K562 (cell line): ENCODE results near the gene RAB5B. TPM values are rescaled to one million over a fixed set of nuclear protein-coding genes. Genes with fewer than 3 reads are reported as not detected.
A peak's percentile ranks its signal among the peaks of the same experiment; 100 is the strongest.

Experiments used
- ATAC-seq: fragments of 200-7000 bp; cut with Tn5 transposase; 3 replicates; pipeline ENCODE4 v1.9.1; 2020; ENCODE audit warnings: moderate library complexity
- BruUV-seq: library from RNA; stranded (reverse); fragments of 400-500 nt; replicated peaks from 2 replicates; lab custom pipeline; 2021; lab: Mats Ljungman, UMichigan
- CTCF ChIA-PET: fragments of 300-600 bp; formaldehyde crosslinking; extraction: SDS; loops from one replicate; lab custom pipeline; 2021; ENCODE audit warnings: low intra/inter-chr PET ratio; lab: Yijun Ruan, JAX
- POLR2A ChIA-PET: fragments of 300-600, 350-650 bp; sonication (Branson Sonifier 250); formaldehyde crosslinking; extraction: SDS; loops from one replicate; lab custom pipeline; 2021; ENCODE audit warnings: antibody characterized with exemption, inconsistent platforms; lab: Yijun Ruan, JAX
- DNase-seq, 4 experiments: peaks; one replicate each; pipeline versions ENCODE4 v3.0.0 to v3.0.0-alpha.2; 2011 to 2018; ENCODE audit warnings: low spot score in 3 of 4, mixed read lengths in 3 of 4; ENCODE audit errors: extremely low read depth in 1 of 4
- FAIRE-seq: peaks from 2 replicates; lab custom pipeline; 2011; peaks lifted over from hg19 to GRCh38; lab: Jason Lieb, UNC
- H2AFZ ChIP-seq: 2 replicates; pipeline ENCODE4 v1.6.0; 2011; ENCODE audit warnings: low read depth, low read length, control low read depth, inconsistent platforms
- H3K27ac ChIP-seq: fragments of 200-600 bp; 3 replicates; pipeline ENCODE4 v1.8.0; 2011; ENCODE audit warnings: low read depth, mild to moderate bottlenecking, control low read depth, inconsistent platforms, low read length, moderate library complexity, mixed read lengths; ENCODE audit errors: extremely low read depth
- H3K27me3 ChIP-seq, 2 experiments: fragments of 300-600 bp in 1 of 2; 2 replicates in 1 of 2; 3 replicates in 1 of 2; pipeline versions ENCODE4 v1.6.0 to v1.8.0; 2011; ENCODE audit warnings: inconsistent platforms in 2 of 2, low read length in 2 of 2, mild to moderate bottlenecking in 1 of 2, mixed read lengths in 1 of 2, moderate library complexity in 1 of 2; ENCODE audit not compliant: control insufficient read depth in 2 of 2, insufficient read depth in 2 of 2
- H3K36me3 ChIP-seq: fragments of 300-600 bp; 3 replicates; pipeline ENCODE4 v1.8.0; 2011; ENCODE audit warnings: mild to moderate bottlenecking, low read length, inconsistent platforms; ENCODE audit not compliant: control insufficient read depth, insufficient read depth
- H3K4me1 ChIP-seq, 2 experiments: fragments of 200-600 bp in 1 of 2; replicated peaks in 1 of 2; 2 replicates in 1 of 2; 3 replicates in 1 of 2; pipeline versions ENCODE4 v1.5.1 to v1.8.0; 2011; ENCODE audit warnings: inconsistent platforms in 2 of 2, low read length in 2 of 2, mild to moderate bottlenecking in 1 of 2, mixed read lengths in 1 of 2, moderate library complexity in 1 of 2; ENCODE audit not compliant: control insufficient read depth in 2 of 2, insufficient read depth in 2 of 2
- H3K4me2 ChIP-seq: 2 replicates; pipeline ENCODE4 v1.6.1; 2011; ENCODE audit warnings: low read length, control low read depth, inconsistent platforms, mixed read lengths; ENCODE audit not compliant: insufficient read depth
- H3K4me3 ChIP-seq: fragments of 200-600 bp; sonication (generic), shearing (Covaris generic); 2 replicates; pipeline ENCODE4 v1.5.1; 2016; ENCODE audit warnings: control low read depth, inconsistent platforms
- H3K79me2 ChIP-seq: fragments of 200-600 bp; 3 replicates; pipeline ENCODE4 v1.8.0; 2011; ENCODE audit warnings: low read length, inconsistent platforms; ENCODE audit not compliant: control insufficient read depth, insufficient read depth
- H3K9ac ChIP-seq, 2 experiments: 2 replicates each; pipeline versions ENCODE4 v1.6.0 to v1.6.1; 2011; ENCODE audit warnings: low read depth in 2 of 2, low read length in 2 of 2, control low read depth in 1 of 2, inconsistent platforms in 1 of 2, mild to moderate bottlenecking in 1 of 2, mixed read lengths in 1 of 2; ENCODE audit not compliant: insufficient read depth in 1 of 2
- H3K9me1 ChIP-seq: one replicate; pipeline ENCODE4 v1.6.0; 2011; ENCODE audit warnings: inconsistent platforms, mild to moderate bottlenecking, low read length, moderate library complexity; ENCODE audit not compliant: control insufficient read depth, insufficient read depth
- H3K9me3 ChIP-seq: replicated peaks from 2 replicates; pipeline ENCODE4 v1.5.1; 2011; ENCODE audit warnings: low read depth, low read length, inconsistent platforms; ENCODE audit not compliant: control insufficient read depth, insufficient read depth
- H4K20me1 ChIP-seq: replicated peaks from 2 replicates; pipeline ENCODE4 v1.6.1; 2011; ENCODE audit warnings: low read length, inconsistent platforms, mixed read lengths; ENCODE audit not compliant: control insufficient read depth, insufficient read depth
- EP300 ChIP-seq: IDR thresholded peaks from 2 replicates; pipeline ENCODE4 v1.6.1; 2012; ENCODE audit warnings: low read length, improper control_type of control experiment
- FOSL1 ChIP-seq: fragments of 200-800 bp; sonication (Bioruptor generic); conservative IDR thresholded peaks from 2 replicates; pipeline ENCODE4 v1.6.1; 2016; ENCODE audit warnings: missing genetic modification characterization, missing compliant biosample characterization
- JUND ChIP-seq, 2 experiments: IDR thresholded peaks; 2 replicates in 1 of 2; 3 replicates in 1 of 2; pipeline ENCODE4 v1.6.1; 2011; ENCODE audit warnings: borderline replicate concordance in 2 of 2, low read depth in 2 of 2, low read length in 2 of 2, improper control_type of control experiment in 1 of 2, missing biosample characterization in 1 of 2, missing genetic modification characterization in 1 of 2, missing genetic modification reagents in 1 of 2
- KDM5B ChIP-seq: fragments of 200-600 bp; sonication (generic); IDR thresholded peaks from 2 replicates; pipeline ENCODE4 v1.6.1; 2012; ENCODE audit warnings: low read depth, mild to moderate bottlenecking, moderate library complexity, low read length, control low read depth, inconsistent platforms; ENCODE audit not compliant: insufficient replicate concordance
- RAD21 ChIP-seq, 2 experiments: fragments of 250-450 bp in 1 of 2; fragments of 450-650 bp in 1 of 2; sonication (Bioruptor Pico) in 1 of 2; formaldehyde crosslinking in 1 of 2; IDR thresholded peaks in 1 of 2; conservative IDR thresholded peaks in 1 of 2; 2 replicates each; pipeline versions ENCODE4 v1.4.0 to v1.8.0; 2020 to 2022; ENCODE audit warnings: mild to moderate bottlenecking in 2 of 2, moderate library complexity in 1 of 2
- RFX7 ChIP-seq: fragments of 250-450 bp; sonication (Bioruptor Pico); IDR thresholded peaks from 2 replicates; pipeline ENCODE4 v1.5.1; 2021; ENCODE audit warnings: mild to moderate bottlenecking
- SMARCA4 ChIP-seq: fragments of 450-650 bp; IDR thresholded peaks from 2 replicates; pipeline ENCODE4 v1.6.1; 2016
- SP1 ChIP-seq: sonication (generic); formaldehyde crosslinking; IDR thresholded peaks from 2 replicates; pipeline ENCODE4 v1.8.1; 2022; ENCODE audit warnings: mild to moderate bottlenecking, missing genetic modification reagents
- ZNF764 ChIP-seq: fragments of 250-450 bp; sonication (Bioruptor Pico); IDR thresholded peaks from 2 replicates; pipeline ENCODE4 v1.4.0; 2020; ENCODE audit warnings: low read depth, mild to moderate bottlenecking, moderate library complexity
- WGBS: fragments of 100-300 bp; shearing (Covaris generic); methylation state at CpG from one replicate; pipeline ENCODE4 v1.1.6; 2016; ENCODE audit warnings: low coverage, mixed read lengths; ENCODE audit not compliant: insufficient coverage; ENCODE audit errors: missing lambda C conversion rate; 5-methylcytosine and 5-hydroxymethylcytosine counted together
- in situ Hi-C: fragments of 300-500 bp; cut with MboI; formaldehyde crosslinking; loops from 4 replicates; pipeline ENCODE4 v1.15.0; 2018; ENCODE audit warnings: inconsistent platforms, mixed read lengths
- intact Hi-C: fragments of 100-400 bp; cut with micrococcal nuclease; formaldehyde crosslinking; loops from 2 replicates; pipeline ENCODE4 v1.14.2; 2022
- polyA plus RNA-seq, 8 experiments: library from polyadenylated mRNA; depleted of rRNA in 4 of 8; stranded (reverse) in 5 of 8; unstranded in 3 of 8; fragments of >200 nt; fragmentation: Nextera tagmentation in 2 of 8; fragmentation: Illumina TruSeq in 1 of 8; extraction: Ambion mirVana in 2 of 8; extraction: Trizol in 1 of 8; gene quantifications; 2 replicates each; pipeline versions ENCODE4 v1.2.1 to v1.2.3, GENCODE V29; 2011 to 2014; ENCODE audit warnings: inconsistent platforms in 1 of 8, missing spikeins in 1 of 8
- total RNA-seq, 7 experiments: library from RNA; depleted of rRNA in 6 of 7; stranded (reverse); fragments of >200 nt in 6 of 7; fragmentation: Illumina TruSeq in 2 of 7; extraction: Trizol in 2 of 7; gene quantifications; 2 replicates each; pipeline versions ENCODE4 v1.2.1 to v1.2.3, GENCODE V29; 2011 to 2021; ENCODE audit warnings: low replicate concordance in 1 of 7
- TF ChIP-seq, protein P1 (sequence below): fragments of 250-450 bp; sonication (Bioruptor Pico); IDR thresholded peaks from 2 replicates; pipeline ENCODE4 v1.5.0; 2020; ENCODE audit warnings: mild to moderate bottlenecking, borderline replicate concordance
- TF ChIP-seq, protein P2 (sequence below), 2 experiments: fragments of 450-650 bp in 1 of 2; sonication (generic) in 1 of 2; formaldehyde crosslinking in 1 of 2; IDR thresholded peaks in 1 of 2; conservative IDR thresholded peaks in 1 of 2; 2 replicates each; pipeline versions ENCODE4 v1.6.1 to v1.8.1; 2016 to 2023; ENCODE audit warnings: mild to moderate bottlenecking in 2 of 2, moderate library complexity in 2 of 2, inconsistent platforms in 1 of 2, missing genetic modification reagents in 1 of 2

RAB5B gene
- total and polyA plus RNA-seq, 9 of the 15 experiments (the other 6 are each of a cell fraction or from before 2014, with no cell fraction given): 6.8 to 73.8 (median 25.2) TPM

DNA sequence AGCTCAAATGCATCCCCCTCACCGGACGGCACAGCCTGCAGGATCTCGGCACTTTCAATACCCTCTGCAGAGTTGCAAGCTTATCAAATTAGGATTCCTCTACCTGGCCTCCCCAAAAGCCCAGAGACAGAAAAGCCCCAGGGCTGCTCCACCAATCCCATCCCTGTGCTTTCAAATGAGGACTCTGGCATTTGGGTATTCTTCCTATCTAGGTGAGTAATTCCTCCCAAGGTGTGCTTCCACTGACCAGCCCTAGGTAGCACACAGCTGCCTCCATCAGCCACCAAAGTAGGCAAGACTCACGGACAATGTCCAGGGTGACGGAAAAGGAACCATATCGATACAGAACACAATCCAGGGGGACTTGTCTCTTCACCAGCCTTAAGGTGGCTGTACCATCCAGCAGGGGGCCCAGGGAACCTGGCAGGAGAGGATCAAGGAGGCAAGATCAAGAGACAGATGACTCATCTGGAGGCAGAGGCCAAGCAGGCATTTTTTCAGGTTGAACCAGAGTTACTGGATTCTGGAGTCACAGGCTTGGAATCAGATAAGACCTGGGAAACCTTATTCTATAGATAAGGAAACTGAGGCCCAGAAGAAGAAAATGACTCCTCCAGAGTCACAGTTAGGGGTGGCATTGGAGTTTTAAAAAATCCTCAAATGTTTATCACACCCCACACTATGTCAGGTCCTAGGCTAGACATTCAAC lies 17.9 kb upstream of the RAB5B start:
- no peaks in the 10 kb centered on the region for H3K27me3 ChIP-seq
- DNase-seq (peak; percentile 43 to 80 (median 66)), FAIRE-seq (peak; percentile 63), ATAC-seq (peak; percentile 74)
- in situ Hi-C loops (no loop called here), intact Hi-C loops (no loop called here)
- H4K20me1 ChIP-seq: no peaks in the 10 kb centered on the region; the same call in 1 of the 2 replicates
- no peak overlapping the region for H3K9ac ChIP-seq
- no peaks in the 10 kb centered on the region for H3K9me1 ChIP-seq
- ChIA-PET CTCF (no interaction called here), POLR2A (interaction anchor here (0.8 to 2.0 kb wide), 8 partner anchors 9 to 40 kb away, joined by 3 to 6 read pairs (median 3); partner anchors contain the start of gene PYM1)
- no TSS peak for BruUV-seq
- H3K4me2 ChIP-seq: no peak overlapping the region
- 37% methylated on average over 6 of the region's 6 CpGs for WGBS
- H3K4me1 ChIP-seq: peaks cover 7 to 10% of the 10 kb centered on the region in 2 experiments; a peak in 4 of 5 replicates
- no peak overlapping the region for H3K27ac ChIP-seq
- H2AFZ ChIP-seq: no peak overlapping the region
- H3K79me2 ChIP-seq: no peaks in the 10 kb centered on the region
- no peaks in the 10 kb centered on the region for H3K9me3 ChIP-seq
- H3K4me3 ChIP-seq: no peak overlapping the region
- H3K36me3 ChIP-seq: no peaks in the 10 kb centered on the region
- TF ChIP-seq, protein P1, sequence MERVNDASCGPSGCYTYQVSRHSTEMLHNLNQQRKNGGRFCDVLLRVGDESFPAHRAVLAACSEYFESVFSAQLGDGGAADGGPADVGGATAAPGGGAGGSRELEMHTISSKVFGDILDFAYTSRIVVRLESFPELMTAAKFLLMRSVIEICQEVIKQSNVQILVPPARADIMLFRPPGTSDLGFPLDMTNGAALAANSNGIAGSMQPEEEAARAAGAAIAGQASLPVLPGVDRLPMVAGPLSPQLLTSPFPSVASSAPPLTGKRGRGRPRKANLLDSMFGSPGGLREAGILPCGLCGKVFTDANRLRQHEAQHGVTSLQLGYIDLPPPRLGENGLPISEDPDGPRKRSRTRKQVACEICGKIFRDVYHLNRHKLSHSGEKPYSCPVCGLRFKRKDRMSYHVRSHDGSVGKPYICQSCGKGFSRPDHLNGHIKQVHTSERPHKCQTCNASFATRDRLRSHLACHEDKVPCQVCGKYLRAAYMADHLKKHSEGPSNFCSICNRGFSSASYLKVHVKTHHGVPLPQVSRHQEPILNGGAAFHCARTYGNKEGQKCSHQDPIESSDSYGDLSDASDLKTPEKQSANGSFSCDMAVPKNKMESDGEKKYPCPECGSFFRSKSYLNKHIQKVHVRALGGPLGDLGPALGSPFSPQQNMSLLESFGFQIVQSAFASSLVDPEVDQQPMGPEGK: no peak
- TF ChIP-seq EP300: no peak
- 0 out of 2 replicates have a peak, but pooled peaks have one; percentile 31 for TF ChIP-seq SMARCA4
- TF ChIP-seq, protein P2, sequence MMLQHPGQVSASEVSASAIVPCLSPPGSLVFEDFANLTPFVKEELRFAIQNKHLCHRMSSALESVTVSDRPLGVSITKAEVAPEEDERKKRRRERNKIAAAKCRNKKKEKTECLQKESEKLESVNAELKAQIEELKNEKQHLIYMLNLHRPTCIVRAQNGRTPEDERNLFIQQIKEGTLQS (IDR thresholded peaks at IDR 0.05): peak; percentile 87
- TF ChIP-seq, protein P2 (CRISPR knock-in tag; conservative IDR thresholded peaks at IDR 0.05): no peak
- no peak for TF ChIP-seq KDM5B
- TF ChIP-seq ZNF764 (CRISPR knock-in tag): no peak
- TF ChIP-seq FOSL1 (tag): peak; percentile 90
- TF ChIP-seq SP1 (CRISPR knock-in tag): no peak
- TF ChIP-seq RFX7 (CRISPR knock-in tag): no peak
- TF ChIP-seq RAD21 (CRISPR knock-in tag; conservative IDR thresholded peaks at IDR 0.05 in 1 of 2, IDR thresholded peaks at IDR 0.05 in 1 of 2): peak in 1 of 2 experiments; percentile 49; a peak in 2 of 4 replicates
- TF ChIP-seq JUND (IDR thresholded peaks at IDR 0.05; ENCODE audit: borderline replicate concordance, low read depth, low read length): peak; percentile 92
- peak; percentile 89; the same call in 2 of the 3 replicates for TF ChIP-seq JUND (tag; IDR thresholded peaks at IDR 0.05; ENCODE audit: borderline replicate concordance, low read depth, low read length)
